NCI-H345 (cell line): Measurements from ENCODE around the gene LAIR1.
"Not testable (repeated sequence)": the region's sequence is repeated elsewhere in the genome, so short reads cannot be mapped to it uniquely, and the experiment has no call there.

ENCODE experiments used
- DNase-seq: peaks from one replicate; lab custom pipeline; 2025; lab: John Stamatoyannopoulos, UW

The LAIR1 gene

DNA sequence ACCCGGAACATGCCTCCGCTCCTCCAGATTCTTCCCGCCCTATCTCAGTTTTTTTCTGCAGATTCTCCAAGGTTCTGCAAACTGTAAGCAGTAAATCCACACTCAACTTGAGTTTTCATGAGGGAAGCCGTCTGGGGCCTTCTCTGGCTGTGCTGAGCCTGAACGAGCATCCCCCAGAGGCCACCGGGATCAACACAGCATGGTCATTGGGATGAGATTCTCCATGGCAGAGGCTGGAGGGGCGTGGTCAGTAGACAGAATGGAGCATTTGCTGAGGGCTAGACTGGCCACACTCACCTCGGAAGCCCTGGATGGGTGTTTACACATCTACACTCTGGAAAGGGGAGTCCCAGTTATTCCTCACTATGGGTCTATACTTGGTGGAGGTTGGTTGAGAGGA lies 23.4 kb downstream of the LAIR1 start:
- DNase-seq: no peak

DNA sequence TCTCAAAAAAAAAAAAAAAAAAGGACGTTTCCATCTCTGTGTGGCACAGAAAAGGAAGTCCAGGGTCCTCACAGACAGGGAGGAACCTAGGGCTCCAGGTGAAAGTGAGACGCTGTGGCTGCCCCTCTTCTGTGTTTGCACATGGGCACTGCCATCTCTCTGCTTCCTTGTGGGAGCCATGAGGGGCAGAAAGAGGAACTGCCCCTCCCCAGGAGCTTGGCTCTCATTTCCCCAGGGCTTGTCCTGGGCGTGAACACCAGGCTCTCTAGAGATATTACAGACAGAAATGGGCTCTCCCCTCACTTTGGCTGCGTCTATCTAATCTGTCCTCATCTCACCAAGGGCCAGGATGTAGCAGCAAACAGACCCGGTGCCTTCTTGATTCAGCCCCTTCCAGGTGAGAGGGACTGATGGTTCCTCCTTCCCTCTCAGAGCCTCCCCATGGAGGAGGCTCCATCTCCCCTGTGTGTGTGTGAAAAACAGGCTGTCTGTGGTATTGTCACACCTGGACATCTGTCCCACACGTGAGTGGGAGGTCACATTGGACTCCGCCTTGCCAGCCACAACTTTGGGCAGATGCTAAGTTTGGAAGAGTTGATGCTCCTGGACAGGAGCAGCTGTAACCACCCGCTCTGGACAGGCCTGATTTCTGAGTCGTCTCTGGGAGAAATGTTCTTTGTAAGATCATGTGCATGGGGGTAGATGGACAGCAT lies 24.9 kb downstream of the LAIR1 start:
- DNase-seq: no peak

DNA sequence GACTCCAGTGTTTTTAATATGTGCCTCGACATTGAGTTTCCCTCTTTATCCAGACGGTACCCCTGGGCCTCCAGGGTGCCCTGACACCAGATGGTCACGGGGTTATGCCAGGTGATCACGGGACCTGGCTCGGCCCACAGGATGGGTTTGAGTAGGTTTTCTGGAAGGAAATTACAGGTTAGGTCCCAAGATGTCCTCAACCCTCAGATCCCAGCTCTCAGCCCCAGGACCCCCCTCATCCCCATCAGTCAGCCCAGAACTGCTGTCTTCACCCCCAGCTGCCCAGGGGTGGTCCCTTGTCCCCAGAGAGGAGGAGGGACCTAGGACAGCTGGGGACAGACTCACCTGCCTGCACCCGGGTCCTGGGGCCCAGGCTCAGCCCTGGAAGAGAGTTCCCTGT lies 26.2 kb downstream of the LAIR1 start:
- DNase-seq: no peak

DNA sequence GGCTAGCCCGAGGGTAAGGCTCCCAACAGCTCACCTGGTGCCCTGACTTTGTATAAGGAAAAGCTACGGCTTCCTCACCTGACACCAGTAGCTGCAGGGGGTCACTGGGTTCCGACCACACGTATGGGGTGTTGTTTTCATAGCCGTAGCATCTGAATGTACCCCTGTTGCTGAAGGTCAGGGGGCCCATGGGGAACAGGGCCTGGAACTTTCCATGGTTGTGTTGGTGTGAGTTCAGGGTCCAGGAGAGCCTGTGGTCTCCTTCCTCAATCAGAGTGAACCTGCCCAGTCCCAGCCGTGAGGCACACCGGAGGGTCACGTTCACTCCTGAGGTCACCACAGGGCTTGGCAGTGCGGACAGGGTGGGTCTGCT lies 26.9 kb downstream of the LAIR1 start:
- no peak for DNase-seq

DNA sequence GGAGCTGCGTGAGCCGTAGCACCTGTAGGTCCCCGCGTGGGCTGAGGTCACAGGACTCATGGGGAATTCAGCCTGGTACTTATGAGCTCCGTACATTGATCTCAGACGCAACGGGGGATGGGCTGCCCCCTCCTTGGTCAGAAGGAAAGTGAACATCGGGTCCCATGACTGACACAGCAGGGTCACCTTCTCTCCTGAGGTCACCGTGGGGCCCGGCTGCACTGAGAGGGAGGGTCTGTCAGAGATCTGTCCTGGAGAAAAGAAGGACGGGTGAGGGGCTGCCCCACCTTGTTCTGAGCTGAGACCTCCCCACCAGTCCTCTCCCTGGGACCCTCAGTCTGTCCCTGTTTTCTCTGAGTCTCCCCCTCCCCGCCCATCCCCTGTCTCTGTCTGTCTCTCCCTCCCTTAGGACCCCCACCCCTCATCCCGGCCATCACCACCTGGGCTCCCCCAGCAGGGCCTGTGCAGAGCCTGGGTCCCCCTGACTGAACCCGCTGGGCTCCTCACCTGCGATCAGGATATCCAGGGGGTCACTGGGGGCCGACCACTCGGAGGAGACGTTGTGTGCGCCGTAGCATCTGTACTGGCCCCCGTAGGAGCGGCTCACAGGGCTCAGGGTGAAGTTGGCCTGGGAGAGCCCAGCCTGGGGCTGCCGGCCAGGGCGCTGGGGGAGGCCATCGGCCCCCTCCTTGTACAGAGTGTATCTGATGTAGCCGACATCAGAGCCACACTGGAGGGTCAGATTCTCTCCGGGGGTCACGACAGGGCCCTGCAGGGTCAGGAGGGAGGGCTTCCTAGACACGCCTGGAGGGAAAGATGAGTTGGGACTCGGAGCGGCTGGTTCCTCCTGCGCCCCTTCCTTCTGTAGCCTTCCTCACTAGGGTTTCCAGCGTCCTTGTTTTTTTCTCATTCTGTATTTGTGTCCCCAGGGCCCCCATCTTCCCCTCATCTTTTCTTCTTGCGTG lies 27.6 kb downstream of the LAIR1 start:
- DNase-seq: no peak

DNA sequence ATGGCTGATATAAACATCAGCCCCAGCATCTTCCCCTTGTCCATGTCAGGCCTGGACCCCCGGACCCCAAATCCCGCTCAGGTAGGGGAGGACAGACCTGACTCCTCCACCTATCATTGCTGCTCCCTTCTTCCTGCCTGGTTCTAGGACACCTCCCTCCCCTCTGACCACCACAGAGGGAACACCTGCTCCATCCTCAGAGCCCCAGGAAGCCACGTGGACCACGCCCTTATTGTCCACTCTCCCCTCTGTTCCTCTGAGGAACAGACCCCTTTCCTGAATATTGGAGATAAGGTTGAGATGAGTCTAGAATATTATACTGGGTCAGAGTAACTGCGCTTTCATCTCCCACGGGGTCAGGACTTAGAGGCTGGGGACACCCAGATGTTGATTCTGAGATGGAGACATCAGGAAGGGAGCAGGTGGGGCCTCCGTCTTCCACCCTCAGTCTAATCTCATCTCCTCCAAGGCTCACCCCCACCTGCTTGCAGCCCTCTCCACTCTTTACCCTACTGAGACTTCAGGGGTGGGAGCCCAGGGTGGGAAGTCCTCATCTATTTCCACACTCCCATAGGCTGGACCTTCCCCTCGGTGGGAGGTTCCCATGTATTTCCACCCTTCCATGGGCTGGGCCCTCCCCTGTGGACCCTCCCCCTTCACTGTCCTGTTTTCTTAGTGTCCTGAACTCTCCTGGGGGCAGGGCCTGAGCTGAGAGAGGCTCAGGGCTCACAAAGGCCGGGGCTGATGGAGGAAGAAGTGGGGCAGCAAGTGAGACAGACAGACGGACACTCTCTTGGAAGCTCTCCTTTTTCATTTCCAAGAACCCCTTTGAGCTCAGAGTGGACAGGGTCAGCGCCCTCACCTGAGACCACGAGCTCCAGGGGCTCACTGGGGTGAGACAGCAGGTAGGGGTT lies 28.5 kb downstream of the LAIR1 start:
- DNase-seq: no peak

DNA sequence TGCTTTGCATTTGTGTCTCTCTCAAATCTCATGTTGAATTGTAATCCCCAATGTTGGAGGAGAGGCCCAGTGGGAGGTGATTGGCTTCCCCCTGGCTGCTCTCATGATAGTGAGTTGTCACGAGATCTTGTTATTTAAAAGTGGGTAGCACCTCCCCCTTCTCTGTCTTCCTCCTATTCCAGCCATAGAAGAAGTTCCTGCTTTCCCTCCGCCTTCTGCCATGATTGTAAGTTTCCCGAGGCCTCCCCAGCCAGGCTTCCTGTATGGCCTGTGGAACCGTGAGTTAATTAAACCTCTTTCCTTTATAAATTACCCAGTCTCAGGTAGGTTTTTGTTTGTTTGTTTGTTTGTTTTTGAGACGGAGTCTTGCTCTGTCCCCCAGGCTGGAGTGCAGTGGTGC lies 29.6 kb downstream of the LAIR1 start:
- DNase-seq: no peak

DNA sequence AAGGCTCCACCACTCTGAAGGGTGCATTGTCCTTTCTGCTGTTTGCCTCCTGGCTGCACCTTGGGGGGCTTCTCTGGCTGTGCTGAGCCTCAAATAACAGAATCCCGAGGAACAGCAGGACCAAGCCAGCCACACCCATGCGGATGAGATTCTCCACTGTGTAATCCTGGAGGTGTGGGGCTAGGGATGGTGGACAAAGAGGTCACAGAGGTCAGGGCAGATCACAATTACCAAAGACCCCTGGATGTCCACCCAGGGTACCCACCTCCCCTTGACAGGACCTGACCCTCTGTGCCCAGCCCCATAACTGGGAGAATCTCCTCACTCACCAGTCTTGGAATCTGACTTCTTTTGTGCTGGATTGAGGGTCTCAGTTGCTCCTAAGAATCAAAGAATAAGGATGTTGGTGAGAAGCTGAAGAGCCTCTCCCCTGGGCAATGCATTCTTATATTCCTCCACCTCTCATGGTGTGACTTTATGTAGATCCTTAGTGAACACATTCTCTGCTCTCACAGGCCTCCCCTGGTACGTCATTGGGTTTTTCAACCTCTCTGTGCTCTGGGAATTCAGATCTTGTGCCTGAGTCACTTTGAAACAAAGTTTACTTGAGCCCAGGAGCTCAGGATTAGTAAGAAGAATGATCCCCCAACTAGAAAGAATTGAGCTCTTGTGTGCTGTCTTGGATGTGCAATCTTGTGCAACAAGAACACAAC lies 31.0 kb downstream of the LAIR1 start:
- no peak for DNase-seq

DNA sequence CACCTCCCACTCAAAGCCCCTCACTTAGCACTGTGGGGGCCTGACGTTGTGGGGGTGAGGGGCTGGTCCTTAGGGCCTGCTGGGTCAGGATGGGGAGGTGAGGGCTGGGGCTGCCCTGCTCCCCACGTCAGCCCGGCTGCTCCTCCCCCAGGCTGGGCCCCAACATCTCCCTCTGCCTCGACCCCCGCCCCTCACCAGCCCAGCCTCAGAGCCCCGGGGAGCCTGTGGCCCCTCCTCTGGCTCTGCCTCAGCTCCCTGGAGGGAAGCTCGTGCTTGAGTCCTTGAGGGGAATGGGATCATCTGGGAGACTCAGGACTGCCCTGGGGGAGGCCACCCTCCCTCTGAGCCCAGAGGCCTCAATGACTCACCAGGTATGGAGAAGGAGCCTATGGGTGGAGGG lies 32.6 kb downstream of the LAIR1 start:
- no peak for DNase-seq

DNA sequence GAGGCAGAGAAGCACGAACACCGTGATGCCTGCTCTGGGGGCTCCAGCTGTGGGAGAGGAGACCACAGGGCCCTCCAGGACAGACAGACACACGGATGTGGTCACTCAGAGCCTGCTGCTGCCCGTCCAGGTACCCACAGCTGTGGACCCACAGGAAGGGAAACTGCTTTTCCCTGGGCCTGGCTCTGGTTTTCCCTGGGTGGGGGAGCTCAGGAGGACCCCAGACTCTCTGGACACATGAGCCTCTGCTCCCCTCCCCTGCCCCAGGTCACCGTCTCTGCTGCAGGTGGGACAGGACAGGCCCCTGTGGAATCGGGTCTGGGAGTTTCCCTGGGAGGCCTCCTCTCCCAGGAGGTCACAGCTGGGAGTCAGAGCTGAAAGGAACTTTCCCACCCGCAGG lies 33.1 kb downstream of the LAIR1 start:
- DNase-seq: no peak

DNA sequence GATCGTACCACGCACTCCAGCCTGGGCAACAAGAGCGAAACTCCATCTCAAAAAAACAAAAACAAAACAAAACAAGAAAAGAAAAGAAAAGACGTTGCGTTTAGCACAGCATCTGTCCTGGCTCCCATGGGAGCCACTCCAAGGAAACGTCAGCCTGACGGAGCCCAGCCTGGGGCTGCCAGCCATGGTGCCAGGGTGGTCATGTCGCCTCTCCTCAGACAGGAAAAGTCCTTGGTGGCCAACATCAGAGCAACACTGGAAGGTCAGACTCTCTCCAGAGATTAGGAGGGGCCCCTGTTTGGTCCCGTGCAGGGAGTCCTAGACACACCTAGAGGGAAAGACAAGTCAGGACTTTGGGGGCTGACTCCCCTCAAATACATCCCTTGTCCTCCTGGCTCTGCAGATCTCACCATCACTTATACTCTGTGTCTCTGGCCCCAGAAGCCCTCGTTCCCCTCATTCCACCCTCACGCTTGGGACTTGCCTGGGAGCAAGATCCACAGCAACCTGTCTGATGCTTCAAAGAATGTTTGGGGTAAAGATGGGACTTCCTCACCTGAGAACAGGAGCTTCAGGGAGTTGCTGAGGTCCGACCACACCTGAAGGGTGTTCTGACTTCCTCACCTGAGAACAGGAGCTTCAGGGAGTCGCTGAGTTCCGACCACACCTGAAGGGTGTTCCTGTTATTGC lies 35.1 kb downstream of the LAIR1 start:
- DNase-seq: no peak

DNA sequence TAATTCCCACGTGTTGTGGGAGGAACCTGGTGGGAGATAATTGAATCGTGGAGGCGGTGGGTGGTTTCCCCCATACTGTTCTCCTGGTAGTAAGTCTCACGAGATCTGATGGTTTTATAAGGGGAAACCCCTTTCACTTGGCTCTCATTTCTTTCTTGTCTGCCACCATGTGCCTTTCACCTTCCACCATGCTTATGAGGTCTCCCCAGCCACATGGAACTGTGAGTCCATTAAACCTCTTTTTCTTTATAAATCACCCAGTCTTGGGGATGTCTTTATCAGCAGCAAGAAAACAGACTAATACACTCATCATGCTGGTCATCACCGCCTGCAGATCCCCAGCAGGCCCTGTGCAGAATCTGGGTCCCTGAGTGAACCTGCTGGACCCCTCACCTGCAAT lies 36.0 kb downstream of the LAIR1 start:
- DNase-seq: not testable (repeated sequence)

DNA sequence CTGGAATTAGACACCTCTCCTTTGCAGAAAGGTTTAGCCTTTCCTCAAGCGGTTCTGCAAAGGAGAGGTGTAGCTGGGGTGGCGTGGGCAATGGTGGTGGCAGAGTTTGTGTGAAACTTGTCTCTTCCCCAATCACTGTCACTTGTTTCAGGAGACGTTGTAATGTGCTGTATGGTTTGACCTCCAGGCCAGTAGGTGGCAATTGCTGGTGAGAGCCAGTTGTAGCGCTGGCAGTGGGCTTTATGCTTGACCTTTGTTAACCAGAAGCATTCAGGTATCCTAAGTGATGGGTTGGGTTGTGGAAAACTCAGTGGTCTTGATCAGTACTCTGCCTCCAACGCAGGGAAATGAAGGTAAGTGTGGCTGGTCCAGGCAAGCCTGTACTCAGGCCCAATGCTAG lies 39.1 kb downstream of the LAIR1 start:
- no peak for DNase-seq

DNA sequence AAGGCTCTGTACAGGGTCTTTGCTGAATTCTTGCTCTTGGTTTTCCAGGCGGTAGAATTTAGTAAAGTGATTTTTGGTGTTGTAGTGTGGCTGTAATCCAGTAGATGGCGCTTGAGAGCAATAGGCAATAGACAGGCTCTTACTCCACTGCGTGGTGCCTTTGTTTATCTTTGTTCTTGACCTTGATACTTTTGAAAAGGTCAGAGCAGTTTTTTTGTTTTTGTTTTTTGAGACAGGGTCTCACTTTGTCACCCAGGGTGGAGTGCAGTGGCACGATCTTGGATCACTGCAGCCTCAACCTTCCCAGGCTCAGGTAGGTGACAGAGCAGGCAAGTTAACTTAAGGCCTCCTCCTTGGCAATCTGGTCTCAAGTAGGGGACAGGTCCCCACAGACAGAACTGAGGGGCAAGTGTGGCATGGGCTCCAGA lies 39.5 kb downstream of the LAIR1 start:
- DNase-seq: peak; percentile 2

DNA sequence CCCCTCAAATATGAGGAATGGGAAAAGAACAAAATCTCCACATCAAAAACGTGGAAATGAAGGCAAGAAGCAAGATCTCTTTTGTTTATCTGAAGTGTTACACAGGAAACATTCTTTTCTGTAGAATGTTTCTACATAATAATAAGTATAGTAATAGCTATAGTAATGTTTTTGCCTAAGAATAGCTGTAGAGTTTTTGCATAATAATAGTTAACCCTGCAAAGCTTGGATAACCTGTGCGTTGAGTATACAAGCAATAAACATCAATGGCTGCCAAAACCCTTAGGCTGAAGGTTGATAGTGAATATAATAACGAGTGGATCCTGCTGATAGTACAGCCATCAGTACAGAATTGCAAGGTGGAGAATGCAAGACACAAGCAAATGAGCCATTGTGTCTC lies 40.7 kb downstream of the LAIR1 start:
- DNase-seq: no peak

DNA sequence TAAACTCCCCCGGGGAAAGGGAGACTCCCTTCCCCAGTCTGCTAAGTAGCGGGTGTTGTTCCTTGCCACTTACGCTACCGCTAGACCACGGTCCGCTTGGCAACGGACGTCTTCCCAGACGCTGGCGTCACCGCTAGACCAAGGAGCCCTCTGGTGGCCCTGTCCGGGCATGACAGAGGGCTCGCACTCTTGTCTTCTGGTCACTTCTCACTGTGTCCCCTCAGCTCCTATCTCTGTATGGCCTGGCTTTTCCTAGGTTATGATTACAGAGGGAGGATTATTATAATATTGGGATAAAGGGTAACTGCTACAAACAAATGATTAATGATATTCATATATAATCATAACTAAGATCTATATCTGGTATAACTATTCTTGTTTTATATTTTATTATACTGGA lies 41.8 kb downstream of the LAIR1 start:
- DNase-seq: not testable (repeated sequence)

DNA sequence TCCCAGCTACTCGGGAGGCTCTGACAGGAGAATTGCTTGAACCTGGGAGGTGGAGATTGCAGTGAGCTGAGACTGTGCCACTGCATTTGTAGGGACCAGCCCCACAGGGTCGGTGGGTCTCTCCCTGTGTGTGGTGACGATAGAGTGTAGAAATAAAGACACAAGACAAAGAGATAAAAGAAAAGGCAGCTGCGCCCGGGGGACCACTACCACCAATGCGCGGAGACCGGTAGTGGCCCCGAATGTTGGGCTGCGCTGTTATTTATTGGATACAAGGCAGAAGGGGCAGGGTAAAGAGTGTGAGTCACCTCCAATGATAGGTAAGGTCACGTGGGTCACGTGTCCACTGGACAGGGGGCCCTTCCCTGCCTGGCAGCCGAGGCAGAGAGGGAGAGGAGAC lies 42.4 kb downstream of the LAIR1 start:
- not testable (repeated sequence) for DNase-seq

DNA sequence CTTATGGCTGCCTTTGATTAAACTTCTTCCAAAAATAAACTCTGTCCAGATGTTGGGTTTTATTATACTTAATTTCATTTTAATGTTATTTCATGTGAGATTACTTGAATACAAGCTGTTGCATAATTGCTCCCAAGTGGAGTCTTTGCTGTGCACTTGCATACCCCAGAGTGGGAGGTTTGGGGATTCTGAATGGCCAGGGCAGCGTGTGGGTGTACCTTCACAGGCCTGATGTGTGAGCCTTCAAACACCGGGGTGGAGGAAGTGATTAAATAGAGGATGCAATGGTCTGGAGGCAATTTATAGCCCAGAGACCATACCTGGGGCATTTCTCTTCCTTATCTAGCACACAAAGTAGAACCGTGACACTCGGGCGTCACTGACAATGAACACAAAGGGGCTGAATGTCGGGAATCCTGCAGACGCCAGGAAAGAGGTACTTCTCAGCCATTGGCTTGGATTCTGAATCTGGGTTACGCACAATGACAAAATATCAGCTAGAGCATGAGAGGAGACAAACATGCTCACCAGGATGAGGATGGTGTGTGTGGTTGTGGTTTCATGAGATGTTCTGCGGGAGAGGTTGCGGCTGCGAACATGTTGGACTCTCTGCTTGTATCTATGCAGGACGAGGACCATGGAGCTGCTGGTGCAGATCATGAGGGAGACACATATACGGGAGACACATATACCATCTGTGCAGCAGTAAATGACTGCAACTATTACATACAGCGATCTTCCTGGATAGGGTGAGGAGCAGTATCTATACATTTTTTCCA lies 44.6 kb downstream of the LAIR1 start:
- no peak for DNase-seq

DNA sequence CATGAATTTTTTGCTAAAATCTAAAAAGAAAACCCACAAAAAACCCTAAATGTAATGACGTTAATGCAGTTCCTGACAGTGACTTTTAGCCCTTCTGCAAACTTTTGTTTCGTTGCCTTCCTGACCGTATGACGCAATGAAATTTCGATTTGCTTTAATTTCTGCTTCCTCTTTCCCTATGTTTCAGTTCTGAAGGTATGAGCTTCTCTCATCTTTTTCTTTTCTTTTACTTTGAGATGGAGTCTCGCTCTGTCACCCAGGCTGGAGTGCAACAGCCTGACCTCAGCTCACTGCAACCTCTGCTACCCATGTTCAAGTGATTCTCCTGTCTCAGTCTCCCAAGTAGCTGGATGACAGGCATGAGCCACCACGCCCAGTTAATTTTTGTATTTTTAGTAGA lies 45.7 kb downstream of the LAIR1 start:
- no peak for DNase-seq

DNA sequence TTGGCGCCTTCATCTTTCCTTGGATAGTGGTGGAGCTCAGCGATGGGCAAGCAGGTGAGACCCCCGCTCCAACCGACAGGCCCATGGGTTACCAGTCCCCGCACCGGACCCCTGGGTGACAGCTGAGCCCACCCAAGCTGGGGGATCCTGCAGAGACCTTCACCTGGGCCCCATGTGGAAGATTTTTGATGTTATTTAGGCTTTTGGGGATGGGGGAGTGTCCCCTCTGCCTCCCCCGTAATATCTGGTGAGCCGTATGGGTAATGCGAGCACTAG lies 46.8 kb downstream of the LAIR1 start:
- no peak for DNase-seq
